ENCODE results near the gene ALDOC.

Gene ALDOC

DNA sequence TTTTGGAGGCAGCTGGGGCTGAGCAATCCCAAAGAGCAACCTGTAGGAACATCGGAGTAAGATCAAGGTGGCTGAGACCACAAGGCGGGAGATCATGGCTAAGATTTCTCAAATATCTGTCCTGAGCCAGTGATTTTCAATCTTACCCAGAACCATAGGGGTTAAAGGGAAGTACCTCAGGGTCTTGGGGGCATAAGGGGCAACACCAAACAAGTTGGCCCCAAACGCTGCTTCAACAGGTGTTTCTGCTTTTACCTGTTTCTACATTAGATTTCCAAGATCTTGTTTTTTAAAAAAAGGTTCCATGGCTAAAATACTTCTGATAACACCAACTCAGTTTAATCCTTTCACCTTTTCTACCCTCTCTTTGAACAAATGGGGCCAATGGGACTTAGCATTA, 21.7 kb downstream of the ALDOC start:
- TF ChIP-seq, protein P1, sequence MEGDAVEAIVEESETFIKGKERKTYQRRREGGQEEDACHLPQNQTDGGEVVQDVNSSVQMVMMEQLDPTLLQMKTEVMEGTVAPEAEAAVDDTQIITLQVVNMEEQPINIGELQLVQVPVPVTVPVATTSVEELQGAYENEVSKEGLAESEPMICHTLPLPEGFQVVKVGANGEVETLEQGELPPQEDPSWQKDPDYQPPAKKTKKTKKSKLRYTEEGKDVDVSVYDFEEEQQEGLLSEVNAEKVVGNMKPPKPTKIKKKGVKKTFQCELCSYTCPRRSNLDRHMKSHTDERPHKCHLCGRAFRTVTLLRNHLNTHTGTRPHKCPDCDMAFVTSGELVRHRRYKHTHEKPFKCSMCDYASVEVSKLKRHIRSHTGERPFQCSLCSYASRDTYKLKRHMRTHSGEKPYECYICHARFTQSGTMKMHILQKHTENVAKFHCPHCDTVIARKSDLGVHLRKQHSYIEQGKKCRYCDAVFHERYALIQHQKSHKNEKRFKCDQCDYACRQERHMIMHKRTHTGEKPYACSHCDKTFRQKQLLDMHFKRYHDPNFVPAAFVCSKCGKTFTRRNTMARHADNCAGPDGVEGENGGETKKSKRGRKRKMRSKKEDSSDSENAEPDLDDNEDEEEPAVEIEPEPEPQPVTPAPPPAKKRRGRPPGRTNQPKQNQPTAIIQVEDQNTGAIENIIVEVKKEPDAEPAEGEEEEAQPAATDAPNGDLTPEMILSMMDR (IDR thresholded peaks at IDR 0.05), result no peak
- H3K27me3 ChIP-seq, result no peaks in the 10 kb centered on the region
- H3K4me3 ChIP-seq (ENCODE audit: low read depth in 1 of 2, low read length in 1 of 2), result no peak overlapping the region
- H3K9me3 ChIP-seq, result no peaks in the 10 kb centered on the region
- H3K27ac ChIP-seq, result no peak overlapping the region
- H3K36me3 ChIP-seq, result peaks cover 69% of the 10 kb centered on the region
- H3K4me1 ChIP-seq (ENCODE audit: control insufficient read depth in 1 of 2, insufficient read depth in 1 of 2, low read depth in 1 of 2, low read length in 1 of 2), result peaks cover 23 to 29% of the 10 kb centered on the region in 2 experiments

DNA sequence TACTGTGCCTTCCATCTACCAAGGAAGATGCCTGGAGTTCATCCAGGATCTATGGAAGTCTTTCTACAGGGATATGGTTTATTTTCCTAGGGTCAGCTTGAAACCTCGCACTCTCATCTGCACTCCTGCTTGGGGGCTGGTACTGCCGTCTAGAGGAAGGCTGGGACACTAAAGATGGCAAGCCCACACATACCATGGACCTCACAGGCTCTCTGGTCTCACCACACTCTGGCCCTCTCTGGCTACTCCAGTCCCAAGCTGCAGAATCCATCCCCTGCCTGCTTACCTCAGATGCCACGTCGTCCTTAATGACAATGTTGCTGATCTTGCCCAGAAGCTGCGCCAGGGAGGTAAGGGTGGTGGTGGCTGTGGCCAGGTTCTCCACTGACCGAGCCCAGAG, 22.1 kb downstream of the ALDOC start:
- Histone ChIP-seq H3K4me1 (ENCODE audit: control insufficient read depth in 1 of 2, insufficient read depth in 1 of 2, low read depth in 1 of 2, low read length in 1 of 2) (peaks cover 28 to 34% of the 10 kb centered on the region in 2 experiments), H3K27ac (no peak overlapping the region), H3K4me3 (ENCODE audit: low read depth in 1 of 2, low read length in 1 of 2) (no peak overlapping the region), H3K27me3 (no peaks in the 10 kb centered on the region), H3K36me3 (peaks cover 65% of the 10 kb centered on the region), H3K9me3 (no peaks in the 10 kb centered on the region)
- TF ChIP-seq, protein P1 (IDR thresholded peaks at IDR 0.05), result no peak

DNA sequence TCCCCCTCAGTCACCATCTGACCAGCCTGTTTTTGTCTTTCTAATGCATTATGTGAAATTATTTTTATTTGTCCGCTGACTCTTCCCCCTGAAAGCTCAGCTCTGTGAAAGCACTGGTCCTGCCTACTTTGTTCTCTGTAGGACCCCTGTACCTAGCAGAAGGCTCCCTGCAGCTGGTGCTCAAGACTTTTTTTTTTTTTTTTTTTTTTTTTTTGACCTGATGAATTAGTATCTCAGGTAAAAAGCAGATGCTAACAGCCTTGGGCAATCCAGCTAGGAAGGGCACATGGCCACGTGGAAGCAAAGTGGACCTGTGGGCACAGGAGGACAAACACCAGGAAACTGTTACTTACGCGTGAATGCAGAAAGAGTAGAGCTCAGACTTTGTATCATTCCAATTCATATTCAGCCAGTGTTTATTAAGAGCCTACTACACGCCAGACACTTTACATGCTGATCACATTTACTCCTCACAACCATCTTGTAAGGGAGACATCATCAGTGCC, 23.6 kb downstream of the ALDOC start:
- peak overlapping the region; percentile 74 to 99 for H3K4me3 ChIP-seq (ENCODE audit: low read depth in 1 of 2, low read length in 1 of 2)
- peak overlapping the region; percentile 86 for H3K27ac ChIP-seq

DNA sequence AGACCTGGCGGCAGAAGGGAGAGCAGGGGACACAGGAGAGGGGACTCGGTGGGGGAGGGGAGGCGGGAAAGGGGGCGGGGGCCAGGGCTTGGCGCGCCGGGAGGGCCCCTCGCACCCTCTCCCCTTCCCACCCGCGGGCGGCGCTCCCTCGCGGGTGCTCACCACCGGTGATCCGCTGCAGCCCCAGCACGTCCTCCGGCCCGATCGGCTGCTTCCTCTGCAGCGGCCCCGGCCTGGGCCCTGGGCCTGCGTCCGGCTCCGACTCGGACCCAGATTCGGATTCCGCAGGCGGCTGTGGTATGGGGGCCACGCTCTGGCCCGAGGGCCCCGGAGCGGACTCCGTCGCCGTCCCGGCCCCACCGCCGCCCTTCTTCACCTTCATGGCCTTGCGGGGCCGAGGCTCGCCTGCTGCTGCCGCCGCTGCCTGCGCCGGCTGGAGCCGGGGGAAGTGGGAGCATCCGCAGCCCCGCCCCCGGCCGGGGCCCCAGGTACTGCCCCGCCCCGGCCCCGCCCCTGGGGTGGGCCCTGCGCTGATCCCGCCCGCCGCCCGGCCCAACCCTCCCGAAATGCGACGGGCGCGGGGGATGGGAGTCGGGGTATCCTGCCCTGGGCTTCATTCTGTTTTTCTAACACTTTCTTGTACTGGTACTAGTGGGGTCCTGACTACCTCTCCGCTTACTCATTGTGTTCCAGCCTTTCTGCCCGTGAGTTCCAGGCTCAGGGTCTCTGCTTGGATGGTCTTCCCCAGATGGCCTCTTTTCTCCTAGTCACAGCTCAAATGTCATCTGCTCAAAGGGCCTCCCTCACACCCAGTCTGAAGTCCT, 24.3 kb downstream of the ALDOC start, which contains the start of gene UNC119:
UNC119 (minus strand) TSS at position 449 of the 824 bp plus-strand sequence; CDS start at position 382, 67 bp downstream.
- Histone ChIP-seq H3K4me1 (ENCODE audit: control insufficient read depth in 1 of 2, insufficient read depth in 1 of 2, low read depth in 1 of 2, low read length in 1 of 2) (peaks cover 49 to 55% of the 10 kb centered on the region in 2 experiments), H3K36me3 (peaks cover 46% of the 10 kb centered on the region), H3K4me3 (ENCODE audit: low read depth in 1 of 2, low read length in 1 of 2) (peak within 1 kb of the TSS; percentile 74 to 99), H3K9me3 (no peaks in the 10 kb centered on the region), H3K27ac (peak within 1 kb of the TSS; percentile 86), H3K27me3 (no peaks in the 10 kb centered on the region)
- TF ChIP-seq, protein P1 (IDR thresholded peaks at IDR 0.05), result peak; percentile 30

More for the DNA sequence above, 23.6 kb downstream of the ALDOC start:
- peaks cover 43 to 49% of the 10 kb centered on the region in 2 experiments for H3K4me1 ChIP-seq (ENCODE audit: control insufficient read depth in 1 of 2, insufficient read depth in 1 of 2, low read depth in 1 of 2, low read length in 1 of 2)
- TF ChIP-seq, protein P1 (IDR thresholded peaks at IDR 0.05), result no peak
- H3K36me3 ChIP-seq, result peaks cover 49% of the 10 kb centered on the region
- no peaks in the 10 kb centered on the region for H3K9me3 ChIP-seq
- H3K27me3 ChIP-seq, result no peaks in the 10 kb centered on the region

DNA sequence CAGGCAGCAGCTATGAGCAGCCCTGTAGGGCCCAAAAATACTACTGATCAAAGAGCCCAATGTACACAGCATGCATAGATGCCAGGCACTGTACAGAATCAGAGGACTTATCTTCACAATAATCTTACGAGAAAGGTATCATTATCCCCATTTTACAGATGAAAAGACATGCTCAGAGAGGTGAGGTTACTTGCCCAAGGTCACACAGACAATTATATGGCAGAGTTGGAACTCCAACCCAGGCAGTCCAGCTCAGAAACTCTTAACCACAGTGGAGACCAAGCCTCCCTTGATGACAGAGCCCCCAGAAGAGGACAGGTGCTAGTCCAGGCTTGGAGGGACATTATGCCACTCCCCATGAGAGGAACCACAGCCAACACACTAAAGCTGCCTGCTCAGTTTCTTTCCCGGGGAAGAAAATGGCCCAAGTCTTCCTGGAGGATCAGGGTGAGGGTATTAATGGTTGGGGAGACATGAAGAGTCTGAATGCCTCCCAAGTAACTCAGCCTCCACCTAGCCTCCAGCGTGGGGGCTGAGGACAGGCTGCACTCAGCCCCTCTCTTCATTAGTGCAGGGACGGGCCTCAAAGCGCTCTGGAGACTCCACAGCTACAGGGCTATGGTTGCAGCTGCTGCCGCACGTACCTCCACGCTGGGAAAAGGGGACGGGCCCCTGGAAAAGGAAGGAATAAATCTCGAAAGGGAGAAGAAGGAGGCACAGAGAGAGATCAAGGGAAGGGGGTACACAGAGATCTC, 25.1 kb downstream of the ALDOC start:
- TF ChIP-seq, protein P1 (IDR thresholded peaks at IDR 0.05), result no peak
- H3K27ac ChIP-seq, result peak overlapping the region; percentile 86
- H3K9me3 ChIP-seq, result no peaks in the 10 kb centered on the region
- peak overlapping the region; percentile 74 to 99 for H3K4me3 ChIP-seq (ENCODE audit: low read depth in 1 of 2, low read length in 1 of 2)
- no peaks in the 10 kb centered on the region for H3K27me3 ChIP-seq
- H3K36me3 ChIP-seq, result peaks cover 46% of the 10 kb centered on the region
- peaks cover 57 to 63% of the 10 kb centered on the region in 2 experiments for H3K4me1 ChIP-seq (ENCODE audit: control insufficient read depth in 1 of 2, insufficient read depth in 1 of 2, low read depth in 1 of 2, low read length in 1 of 2)

Measured in neutrophil (primary cell).